ENCODE data around the gene TDG. TPM values are rescaled to one million over a fixed set of nuclear protein-coding genes. Genes with fewer than 3 reads are reported as not detected.
A peak's percentile ranks its signal among the peaks of the same experiment; 100 is the strongest.

TDG gene
- polyA plus RNA-seq, 6 donors from 2014 or later, result 19.3 to 27.1 (median 21.1) TPM

DNA sequence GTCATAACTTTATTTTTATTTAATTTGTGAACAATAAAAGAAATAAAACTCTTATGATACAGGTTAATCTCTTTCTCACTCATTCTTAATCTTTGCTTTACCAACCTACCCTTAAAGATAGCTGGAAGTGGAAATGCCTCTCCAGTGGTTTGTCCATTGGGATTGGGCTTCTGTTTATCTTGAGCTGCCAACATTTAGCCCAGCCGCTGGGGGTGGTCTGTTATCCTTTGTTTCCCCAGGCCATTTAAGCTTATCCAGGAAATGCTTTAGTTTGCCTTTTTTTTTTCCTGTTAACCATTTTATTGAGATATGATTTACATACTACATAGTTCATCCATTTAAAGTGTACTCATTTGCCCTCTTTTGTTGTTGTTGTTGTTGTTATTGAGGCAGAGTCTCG, 8.2 kb downstream of the TDG start:
- peak overlapping the region in 1 of 6 donors; percentile 47 for H3K27ac Mint-ChIP-seq
- peaks cover 10 to 16% of the 10 kb centered on the region in 2 donors for H3K36me3 Mint-ChIP-seq
- no peaks in the 10 kb centered on the region for H3K9me3 Mint-ChIP-seq
- H3K4me1 Mint-ChIP-seq, result peaks cover 29 to 47% (median 44%) of the 10 kb centered on the region in 3 donors
- DNase-seq (no peak), ATAC-seq (ENCODE audit: low read depth in 2 of 2) (no peak)
- peak overlapping the region in 1 of 8 donors; percentile 40 for H3K4me3 Mint-ChIP-seq
- no peaks in the 10 kb centered on the region for H3K27me3 Mint-ChIP-seq

GRCh38 chr12:103975368-103975767, 9.7 kb downstream of the TDG start:
- H3K4me3 Mint-ChIP-seq, result no peak overlapping the region
- peaks cover 27 to 47% (median 39%) of the 10 kb centered on the region in 3 donors for H3K4me1 Mint-ChIP-seq
- H3K27me3 Mint-ChIP-seq, result no peaks in the 10 kb centered on the region
- ATAC-seq (ENCODE audit: low read depth in 2 of 2) (no peak), DNase-seq (no peak)
- H3K36me3 Mint-ChIP-seq, result peaks cover 10 to 16% of the 10 kb centered on the region in 2 donors
- H3K9me3 Mint-ChIP-seq, result no peaks in the 10 kb centered on the region
- peak overlapping the region in 1 of 6 donors; percentile 54 for H3K27ac Mint-ChIP-seq

GRCh38 chr12:103978384-103978982, 12.8 kb downstream of the TDG start:
- DNase-seq (no peak), ATAC-seq (ENCODE audit: low read depth in 2 of 2) (peak; percentile 83 to 84)
- H3K4me1 Mint-ChIP-seq, result peaks cover 22 to 31% (median 26%) of the 10 kb centered on the region in 3 donors
- H3K36me3 Mint-ChIP-seq, result peaks cover 14 to 16% of the 10 kb centered on the region in 2 donors
- H3K27ac Mint-ChIP-seq, result peak overlapping the region in 3 of 6 donors; percentile 66 to 82 (median 74)
- peak overlapping the region in 1 of 8 donors; percentile 29 for H3K4me3 Mint-ChIP-seq
- no peaks in the 10 kb centered on the region for H3K9me3 Mint-ChIP-seq
- H3K27me3 Mint-ChIP-seq, result no peaks in the 10 kb centered on the region

DNA sequence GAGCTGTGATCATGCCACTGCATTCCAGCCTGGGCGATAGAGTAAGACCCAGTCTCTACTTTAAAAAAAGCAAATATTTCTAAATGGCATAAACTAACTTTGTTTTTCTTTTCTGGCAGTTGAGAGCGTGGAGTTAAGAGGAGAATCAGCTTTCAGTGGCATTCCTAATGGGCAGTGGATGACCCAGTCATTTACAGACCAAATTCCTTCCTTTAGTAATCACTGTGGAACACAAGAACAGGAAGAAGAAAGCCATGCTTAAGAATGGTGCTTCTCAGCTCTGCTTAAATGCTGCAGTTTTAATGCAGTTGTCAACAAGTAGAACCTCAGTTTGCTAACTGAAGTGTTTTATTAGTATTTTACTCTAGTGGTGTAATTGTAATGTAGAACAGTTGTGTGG, 21.2 kb downstream of the TDG start:
- no peak for ATAC-seq (ENCODE audit: low read depth in 2 of 2)
- DNase-seq, result no peak
- H3K36me3 Mint-ChIP-seq, result peaks cover 0 to 12% of the 10 kb centered on the region in 2 donors
- H3K27me3 Mint-ChIP-seq, result no peaks in the 10 kb centered on the region
- H3K27ac Mint-ChIP-seq, result no peak overlapping the region
- no peaks in the 10 kb centered on the region for H3K4me1 Mint-ChIP-seq
- H3K4me3 Mint-ChIP-seq, result no peak overlapping the region
- no peaks in the 10 kb centered on the region for H3K9me3 Mint-ChIP-seq

DNA sequence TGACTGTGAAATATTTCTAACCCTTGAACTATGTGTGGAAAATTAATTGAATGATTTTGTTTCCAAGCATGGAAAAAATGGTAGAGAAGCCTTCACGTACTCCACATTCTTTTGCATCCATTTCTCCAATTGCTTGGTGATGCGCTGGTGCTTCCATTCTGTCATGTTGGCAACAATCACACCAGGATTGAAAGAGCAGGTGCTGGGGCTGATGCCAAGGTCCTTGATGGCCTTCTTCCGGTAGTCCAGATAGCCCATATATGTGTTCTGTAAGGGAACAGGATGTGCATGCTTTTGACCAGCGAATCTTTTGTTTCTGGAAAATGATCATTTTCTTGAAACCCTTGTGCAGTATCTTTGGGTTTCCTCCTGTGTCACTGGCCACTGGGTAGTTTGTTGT, 28.6 kb downstream of the TDG start:
- DNase-seq, result no peak
- Mint-ChIP-seq H3K4me1 (no peaks in the 10 kb centered on the region), H3K27me3 (peaks cover 5 to 24% (median 12%) of the 10 kb centered on the region in 3 donors), H3K4me3 (no peak overlapping the region), H3K27ac (no peak overlapping the region), H3K9me3 (no peaks in the 10 kb centered on the region), H3K36me3 (no peaks in the 10 kb centered on the region)
- ATAC-seq (ENCODE audit: low read depth in 2 of 2), result no peak

DNA sequence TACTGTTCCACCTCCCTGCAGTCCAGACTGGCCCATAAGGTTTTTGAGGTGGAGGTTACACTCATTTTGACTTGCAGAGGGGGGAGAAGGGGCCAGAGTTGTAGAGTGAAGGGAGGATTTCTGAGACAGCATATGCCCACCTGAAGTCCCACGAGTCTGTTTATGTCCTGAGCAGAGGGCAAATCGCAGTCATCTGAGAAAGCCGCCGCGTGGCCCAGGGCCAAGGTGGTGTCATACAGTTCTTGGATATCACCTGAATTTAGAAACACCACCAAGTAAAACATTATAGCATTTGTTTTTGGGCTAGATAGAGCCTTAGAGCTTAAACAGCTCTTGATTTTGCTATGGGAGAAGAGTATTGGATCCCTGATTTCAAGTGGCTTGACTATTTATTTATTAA, 30.9 kb downstream of the TDG start:
- no peaks in the 10 kb centered on the region for H3K36me3 Mint-ChIP-seq
- ATAC-seq (ENCODE audit: low read depth in 2 of 2) (no peak), DNase-seq (no peak)
- H3K4me3 Mint-ChIP-seq, result no peak overlapping the region
- no peaks in the 10 kb centered on the region for H3K4me1 Mint-ChIP-seq
- peaks cover 5 to 39% (median 31%) of the 10 kb centered on the region in 3 donors for H3K27me3 Mint-ChIP-seq
- no peak overlapping the region for H3K27ac Mint-ChIP-seq
- no peaks in the 10 kb centered on the region for H3K9me3 Mint-ChIP-seq

DNA sequence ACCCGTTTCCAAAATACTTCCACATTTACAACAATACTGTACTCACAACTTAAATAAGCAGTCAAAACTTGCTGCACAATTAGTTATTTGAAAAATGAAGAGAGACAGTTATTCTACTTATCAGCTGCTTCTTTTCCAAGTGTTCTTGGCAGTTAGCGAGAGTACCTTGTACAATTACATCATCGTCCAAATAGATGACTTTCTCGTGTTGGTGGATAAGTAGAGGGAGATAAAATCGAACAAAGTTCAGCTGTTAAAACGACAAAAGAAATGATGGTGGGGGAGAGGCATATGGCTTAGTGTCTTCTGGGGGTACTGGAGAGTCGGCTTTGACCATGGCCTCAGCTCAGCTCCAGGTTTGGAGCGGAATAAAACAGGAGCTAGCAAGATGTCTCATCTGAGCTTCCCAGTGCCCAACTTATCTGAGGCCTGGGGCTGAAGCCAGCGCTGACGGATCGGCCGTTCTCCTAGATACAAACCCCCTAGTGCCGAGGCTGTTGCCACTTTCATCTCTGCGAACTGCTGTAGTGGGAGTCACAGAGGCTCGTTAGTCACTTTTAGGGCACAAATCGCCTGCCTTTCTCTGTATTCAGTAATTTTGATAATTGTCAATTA, 31.7 kb downstream of the TDG start:
- ATAC-seq (ENCODE audit: low read depth in 2 of 2) (no peak), DNase-seq (no peak)
- Mint-ChIP-seq H3K27me3 (peaks cover 5 to 39% (median 33%) of the 10 kb centered on the region in 3 donors), H3K9me3 (no peaks in the 10 kb centered on the region), H3K4me3 (no peak overlapping the region), H3K4me1 (no peaks in the 10 kb centered on the region), H3K36me3 (no peaks in the 10 kb centered on the region), H3K27ac (peak overlapping the region in 1 of 6 donors; percentile 35)

- no peak overlapping the region for H3K4me3 Mint-ChIP-seq
- H3K4me1 Mint-ChIP-seq, result no peaks in the 10 kb centered on the region
- DNase-seq (no peak), ATAC-seq (ENCODE audit: low read depth in 2 of 2) (no peak)
- H3K9me3 Mint-ChIP-seq, result peaks cover 0 to 2% (median 0%) of the 10 kb centered on the region in 7 donors
- no peaks in the 10 kb centered on the region for H3K36me3 Mint-ChIP-seq
- no peak overlapping the region for H3K27ac Mint-ChIP-seq
- peaks cover 5 to 52% (median 46%) of the 10 kb centered on the region in 3 donors for H3K27me3 Mint-ChIP-seq
These were observed 33.3 kb downstream of the TDG start for GRCh38 chr12:103998976-103999375.

DNA sequence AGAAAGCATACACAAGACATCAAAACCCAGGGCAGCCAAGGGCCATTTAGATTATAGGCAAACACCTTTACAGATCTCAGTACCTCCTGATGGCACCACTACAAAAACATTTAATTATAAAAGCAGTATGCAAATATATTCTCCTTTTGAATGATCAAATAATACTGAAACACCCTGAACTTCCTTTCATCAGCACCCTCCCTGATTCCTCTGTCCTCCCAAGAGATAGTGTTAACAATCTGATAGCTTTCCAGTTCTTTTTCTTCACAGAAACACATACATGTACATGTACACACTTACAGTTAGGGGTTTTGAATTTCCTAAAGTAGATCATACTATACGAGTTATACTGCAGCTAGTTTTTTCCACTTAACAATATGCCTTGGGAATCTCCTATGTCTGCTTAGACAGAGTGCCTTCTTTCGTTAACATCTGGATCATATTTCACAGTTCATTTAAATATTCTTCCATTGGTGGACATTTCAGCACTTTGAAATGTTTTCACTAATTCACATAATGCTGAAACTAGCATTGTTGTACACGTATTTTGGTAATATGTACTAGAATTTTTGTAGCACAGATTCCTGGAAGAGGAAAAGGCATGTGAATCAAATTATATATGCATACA, 35.2 kb downstream of the TDG start:
- H3K4me3 Mint-ChIP-seq, result no peak overlapping the region
- no peaks in the 10 kb centered on the region for H3K36me3 Mint-ChIP-seq
- no peak for DNase-seq
- H3K27me3 Mint-ChIP-seq, result peaks cover 8 to 69% (median 46%) of the 10 kb centered on the region in 3 donors
- no peaks in the 10 kb centered on the region for H3K4me1 Mint-ChIP-seq
- H3K9me3 Mint-ChIP-seq, result peaks cover 0 to 5% (median 0%) of the 10 kb centered on the region in 7 donors
- no peak for ATAC-seq (ENCODE audit: low read depth in 2 of 2)
- no peak overlapping the region for H3K27ac Mint-ChIP-seq

GRCh38 chr12:104002686-104003085, 37.0 kb downstream of the TDG start:
- no peak for DNase-seq
- Mint-ChIP-seq H3K4me1 (no peaks in the 10 kb centered on the region), H3K4me3 (no peak overlapping the region), H3K9me3 (peaks cover 0 to 5% (median 0%) of the 10 kb centered on the region in 7 donors), H3K27me3 (peaks cover 3 to 69% (median 38%) of the 10 kb centered on the region in 3 donors), H3K27ac (peak overlapping the region in 1 of 6 donors; percentile 42), H3K36me3 (no peaks in the 10 kb centered on the region)
- ATAC-seq (ENCODE audit: low read depth in 2 of 2), result no peak

DNA sequence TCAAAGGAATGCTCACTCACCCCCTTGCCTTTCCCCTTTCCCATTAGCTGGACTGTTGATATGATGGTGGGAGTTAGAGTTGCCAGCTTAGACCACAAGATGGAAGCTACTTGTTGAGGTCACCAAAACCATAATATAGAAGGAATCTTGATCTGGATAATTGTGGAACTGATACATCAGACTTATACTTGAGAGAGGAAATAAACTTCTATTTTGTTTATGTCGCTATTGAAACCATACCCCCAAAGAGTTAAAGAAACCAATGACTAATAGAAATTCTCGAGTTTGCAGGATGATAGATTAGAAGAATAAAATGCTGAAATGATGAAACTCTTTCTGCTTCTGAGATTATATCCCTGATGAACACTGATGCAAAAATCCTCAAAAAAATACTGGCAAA, 37.9 kb downstream of the TDG start:
- Mint-ChIP-seq H3K9me3 (peaks cover 0 to 7% (median 4%) of the 10 kb centered on the region in 7 donors), H3K4me1 (no peaks in the 10 kb centered on the region), H3K27ac (no peak overlapping the region), H3K36me3 (peaks cover 0 to 5% of the 10 kb centered on the region in 2 donors), H3K27me3 (peaks cover 9 to 69% (median 38%) of the 10 kb centered on the region in 3 donors), H3K4me3 (no peak overlapping the region)
- DNase-seq, result no peak
- no peak for ATAC-seq (ENCODE audit: low read depth in 2 of 2)

GRCh38 chr12:104006929-104007328, 41.3 kb downstream of the TDG start:
- DNase-seq, result no peak
- ATAC-seq (ENCODE audit: low read depth in 2 of 2), result no peak
- Mint-ChIP-seq H3K9me3 (peaks cover 0 to 21% (median 12%) of the 10 kb centered on the region in 7 donors), H3K4me1 (peaks cover 0 to 2% (median 0%) of the 10 kb centered on the region in 3 donors), H3K36me3 (peaks cover 0 to 13% of the 10 kb centered on the region in 2 donors), H3K27ac (no peak overlapping the region), H3K4me3 (no peak overlapping the region), H3K27me3 (peaks cover 21 to 71% (median 32%) of the 10 kb centered on the region in 3 donors)

GRCh38 chr12:104010121-104010520, 44.4 kb downstream of the TDG start:
- H3K27ac Mint-ChIP-seq, result no peak overlapping the region
- H3K36me3 Mint-ChIP-seq, result peaks cover 0 to 13% of the 10 kb centered on the region in 2 donors
- no peak for DNase-seq
- no peak for ATAC-seq (ENCODE audit: low read depth in 2 of 2)
- H3K4me1 Mint-ChIP-seq, result peaks cover 0 to 2% (median 0%) of the 10 kb centered on the region in 3 donors
- H3K4me3 Mint-ChIP-seq, result no peak overlapping the region
- H3K27me3 Mint-ChIP-seq, result peaks cover 17 to 58% (median 22%) of the 10 kb centered on the region in 3 donors
- H3K9me3 Mint-ChIP-seq, result peaks cover 0 to 21% (median 12%) of the 10 kb centered on the region in 7 donors

All from naive B cell (primary cell).